ENCODE results near the gene LCE6A. TPM values are rescaled to one million over a fixed set of nuclear protein-coding genes. Genes with fewer than 3 reads are reported as not detected.

LCE6A gene
- polyA plus RNA-seq (2012; ENCODE audit: insufficient read depth, insufficient read length), result not detected

- no peak within 1 kb of the TSS for H3K4me3 ChIP-seq (ENCODE audit: low read length)
- no peak for DNase-seq (ENCODE audit: low read depth, low spot score)
Measured at GRCh38 chr1:152842556-152842955, at the start of gene LCE6A. TSS of gene LCE6A (plus strand) at chr1:152842856. CDS start at chr1:152843521, 665 bp downstream.

- DNase-seq (ENCODE audit: low read depth, low spot score), result no peak
- no peak overlapping the region for H3K4me3 ChIP-seq (ENCODE audit: low read length)
Measured at GRCh38 chr1:152795686-152796085, 47.0 kb upstream of the LCE6A start.

- DNase-seq (ENCODE audit: low read depth, low spot score), result no peak
- H3K4me3 ChIP-seq (ENCODE audit: low read length), result no peak within 1 kb of the TSS
Measured at GRCh38 chr1:152796421-152796820, 46.2 kb upstream of the LCE6A start, which contains the start of gene LCE1D. TSS of gene LCE1D (plus strand) at chr1:152796721. CDS start at chr1:152797795, 1,074 bp downstream.

- no peak for DNase-seq (ENCODE audit: low read depth, low spot score)
- H3K4me3 ChIP-seq (ENCODE audit: low read length), result no peak overlapping the region
Measured at GRCh38 chr1:152801333-152801732, 41.3 kb upstream of the LCE6A start.

- no peak for DNase-seq (ENCODE audit: low read depth, low spot score)
- H3K4me3 ChIP-seq (ENCODE audit: low read length), result no peak within 1 kb of the TSS
Measured at GRCh38 chr1:152806576-152806975, 36.1 kb upstream of the LCE6A start, which contains the start of gene LCE1C. TSS of gene LCE1C (minus strand) at chr1:152806651. CDS start at chr1:152805478, 1,173 bp downstream.

- no peak for DNase-seq (ENCODE audit: low read depth, low spot score)
- H3K4me3 ChIP-seq (ENCODE audit: low read length), result no peak overlapping the region
Measured at GRCh38 chr1:152811050-152811449, 31.6 kb upstream of the LCE6A start.

GRCh38 chr1:152811671-152812070 lies 31.0 kb upstream of the LCE6A start, which contains the start of gene LCE1B:
TSS of gene LCE1B (plus strand) at chr1:152811971. CDS start at chr1:152812447, 476 bp downstream.
- DNase-seq (ENCODE audit: low read depth, low spot score), result no peak
- H3K4me3 ChIP-seq (ENCODE audit: low read length), result no peak within 1 kb of the TSS

GRCh38 chr1:152817309-152817708 lies 25.3 kb upstream of the LCE6A start:
- H3K4me3 ChIP-seq (ENCODE audit: low read length), result no peak overlapping the region
- no peak for DNase-seq (ENCODE audit: low read depth, low spot score)

GRCh38 chr1:152823294-152823693 lies 19.4 kb upstream of the LCE6A start:
- DNase-seq (ENCODE audit: low read depth, low spot score), result no peak
- no peak overlapping the region for H3K4me3 ChIP-seq (ENCODE audit: low read length)

- no peak for DNase-seq (ENCODE audit: low read depth, low spot score)
- H3K4me3 ChIP-seq (ENCODE audit: low read length), result no peak overlapping the region
Measured at GRCh38 chr1:152824964-152825363, 17.7 kb upstream of the LCE6A start.

GRCh38 chr1:152827173-152827572 lies 15.5 kb upstream of the LCE6A start, which contains the start of gene LCE1A:
TSS of gene LCE1A (plus strand) at chr1:152827473. CDS start at chr1:152827473, 0 bp downstream.
- H3K4me3 ChIP-seq (ENCODE audit: low read length), result no peak within 1 kb of the TSS
- no peak for DNase-seq (ENCODE audit: low read depth, low spot score)

GRCh38 chr1:152836870-152837269 lies 5.8 kb upstream of the LCE6A start:
- H3K4me3 ChIP-seq (ENCODE audit: low read length), result no peak overlapping the region
- DNase-seq (ENCODE audit: low read depth, low spot score), result no peak

- DNase-seq (ENCODE audit: low read depth, low spot score), result no peak
- H3K4me3 ChIP-seq (ENCODE audit: low read length), result no peak overlapping the region
Measured at GRCh38 chr1:152855661-152856060, 13.0 kb downstream of the LCE6A start.

- H3K4me3 ChIP-seq (ENCODE audit: low read length), result no peak overlapping the region
- DNase-seq (ENCODE audit: low read depth, low spot score), result no peak
Measured at GRCh38 chr1:152858062-152858461, 15.4 kb downstream of the LCE6A start.

GRCh38 chr1:152859696-152860095 lies 17.0 kb downstream of the LCE6A start, which contains the start of gene LCE7A:
TSS of gene LCE7A (plus strand) at chr1:152859996. CDS start at chr1:152860698, 702 bp downstream.
- no peak within 1 kb of the TSS for H3K4me3 ChIP-seq (ENCODE audit: low read length)
- DNase-seq (ENCODE audit: low read depth, low spot score), result no peak

GRCh38 chr1:152860129-152860528 lies 17.5 kb downstream of the LCE6A start:
- DNase-seq (ENCODE audit: low read depth, low spot score), result no peak

GRCh38 chr1:152861374-152861773 lies 18.7 kb downstream of the LCE6A start:
- DNase-seq (ENCODE audit: low read depth, low spot score), result no peak
- H3K4me3 ChIP-seq (ENCODE audit: low read length), result no peak overlapping the region

More at GRCh38 chr1:152860129-152860528, 17.5 kb downstream of the LCE6A start:
- H3K4me3 ChIP-seq (ENCODE audit: low read length), result no peak overlapping the region

GRCh38 chr1:152864443-152864842 lies 21.8 kb downstream of the LCE6A start:
- no peak overlapping the region for H3K4me3 ChIP-seq (ENCODE audit: low read length)
- DNase-seq (ENCODE audit: low read depth, low spot score), result no peak

- no peak overlapping the region for H3K4me3 ChIP-seq (ENCODE audit: low read length)
- DNase-seq (ENCODE audit: low read depth, low spot score), result no peak
Measured at GRCh38 chr1:152866321-152866720, 23.7 kb downstream of the LCE6A start.

GRCh38 chr1:152869808-152870419 lies 27.3 kb downstream of the LCE6A start:
- no peak overlapping the region for H3K4me3 ChIP-seq (ENCODE audit: low read length)
- DNase-seq (ENCODE audit: low read depth, low spot score), result peak; percentile 58

Measured in Jurkat, Clone E6-1 (cell line).